Ammon's horn (tissue), 1 donor: ENCODE measurements around the gene TTL.
A peak's percentile ranks its signal among the peaks of the same experiment; 100 is the strongest.

Experiments
- DNase-seq: peaks from one replicate; pipeline ENCODE4 v3.0.0-alpha.2; 2016; ENCODE audit warnings: low spot score

TTL gene

DNA sequence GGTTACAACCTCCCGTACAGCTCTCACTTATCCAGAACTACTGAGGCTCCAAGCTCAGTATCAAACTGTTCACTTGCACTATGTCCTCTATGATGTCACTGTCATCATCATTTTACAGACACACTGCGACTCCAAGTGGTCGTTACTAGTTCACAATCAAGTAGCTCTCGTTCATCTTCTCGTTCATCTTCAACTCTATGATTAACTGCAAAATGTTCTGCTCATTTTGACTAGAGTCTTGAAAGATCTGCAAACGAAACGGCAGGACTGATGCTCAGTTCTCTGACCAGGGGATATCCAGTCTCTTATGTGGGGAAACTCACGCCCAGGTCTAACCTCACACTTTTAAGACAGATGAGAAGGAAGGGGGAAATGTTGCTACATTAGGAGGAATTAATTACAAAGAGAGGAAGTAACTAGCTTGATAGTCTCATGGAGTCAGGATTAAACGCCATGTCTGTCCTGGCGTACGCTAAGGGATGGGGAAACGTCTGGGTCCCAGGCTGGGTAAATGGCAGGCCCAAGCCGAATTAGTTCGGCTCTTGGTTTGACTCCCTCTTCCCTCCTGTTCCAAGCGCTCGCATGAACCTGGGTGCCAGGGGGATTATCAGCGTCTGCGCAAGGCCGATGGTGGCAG, 101.7 kb downstream of the TTL start:
- peak; percentile 35 for DNase-seq

DNA sequence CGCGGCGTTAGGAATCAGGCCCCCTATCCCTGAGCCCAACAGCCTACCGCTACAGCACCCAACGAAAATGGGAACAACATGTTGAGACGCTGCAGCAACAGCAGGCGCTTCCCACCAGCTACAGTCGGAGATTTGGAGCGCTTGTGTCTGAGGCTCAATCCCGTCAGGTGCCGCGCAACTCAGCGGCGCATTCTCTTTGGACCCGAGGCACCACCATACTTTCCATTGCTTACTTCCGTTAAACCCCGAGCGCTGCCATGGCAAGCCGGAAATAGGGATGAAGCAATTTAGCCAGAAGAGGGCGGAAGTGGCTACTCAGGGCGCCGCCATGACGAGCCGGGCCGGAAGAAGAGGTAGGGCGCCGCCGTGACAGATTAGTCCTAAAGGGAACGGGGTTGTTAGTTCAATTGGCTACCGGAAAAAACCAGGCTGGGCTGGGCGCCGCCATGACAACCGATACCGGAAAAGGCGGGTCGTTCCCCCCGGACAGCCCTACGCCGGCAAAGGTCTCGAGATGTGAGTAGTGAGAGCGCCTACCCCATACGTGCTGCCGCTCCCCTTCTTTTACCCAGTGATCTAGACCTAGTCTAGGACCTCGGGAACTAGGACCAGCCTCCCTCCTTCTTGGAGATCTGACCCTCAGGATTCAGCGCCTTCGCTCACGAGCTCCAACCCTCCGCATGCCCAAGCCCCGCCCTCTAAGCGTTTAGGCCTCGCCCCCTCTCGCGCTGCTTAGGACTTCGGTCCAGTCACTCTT, 102.4 kb downstream of the TTL start, which contains the start of gene CHCHD5:
Gene CHCHD5 (plus strand): TSS at position 476 of the 757 bp plus-strand sequence. CDS start 39 bp downstream, at position 515.
- peak; percentile 98 for DNase-seq

GRCh38 chr2:112584891-112585250, 102.9 kb downstream of the TTL start:
- no peak for DNase-seq

GRCh38 chr2:112585400-112585799, 103.4 kb downstream of the TTL start:
- DNase-seq, result no peak

GRCh38 chr2:112585873-112586464, 104.0 kb downstream of the TTL start:
- no peak for DNase-seq

DNA sequence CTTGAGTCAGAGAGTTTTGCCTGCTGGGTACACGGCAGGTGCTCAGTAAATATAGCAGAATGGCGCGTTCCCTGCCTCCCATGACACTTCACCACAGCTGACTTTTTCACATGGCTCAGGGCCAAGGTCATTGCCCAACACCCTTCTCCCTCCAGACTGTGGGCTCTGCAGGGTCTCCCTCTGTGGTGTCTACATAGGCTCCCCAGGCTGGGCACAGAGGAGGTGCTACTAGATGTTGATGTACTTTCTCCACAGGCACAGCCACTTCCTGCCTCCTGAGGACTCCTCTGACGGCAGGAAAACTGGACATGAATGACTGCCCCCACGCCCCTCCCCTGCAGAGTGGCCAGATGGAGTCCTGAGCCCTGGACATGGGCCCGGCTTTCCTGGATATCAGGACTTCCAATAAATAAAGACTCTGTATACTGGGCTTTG, 106.7 kb downstream of the TTL start:
- DNase-seq, result no peak
